Calu3 (cell line): ENCODE results near the gene NOP16. TPM values are rescaled to one million over a fixed set of nuclear protein-coding genes. Genes with fewer than 3 reads are reported as not detected.
A peak's percentile ranks its signal among the peaks of the same experiment; 100 is the strongest.

Experiments
- BruUV-seq: library from RNA; stranded (reverse); fragments of 400-500 nt; replicated peaks from 2 replicates; lab custom pipeline; 2021; lab: Mats Ljungman, UMichigan
- CTCF ChIA-PET: fragments of 300-600 bp; sonication (Branson Sonifier 250); formaldehyde crosslinking; loops from one replicate; lab custom pipeline; 2022; ENCODE audit warnings: antibody characterized with exemption; lab: Charles Lee
- DNase-seq: peaks from one replicate; pipeline ENCODE4 v3.0.0; 2022
- H3K27ac Mint-ChIP-seq: one replicate; pipeline ENCODE4 v1.8.0; 2022; ENCODE audit warnings: mixed read lengths; ENCODE audit not compliant: unreplicated experiment
- H3K27me3 Mint-ChIP-seq: one replicate; pipeline ENCODE4 v1.8.0; 2022; ENCODE audit warnings: mixed read lengths; ENCODE audit not compliant: unreplicated experiment
- H3K36me3 Mint-ChIP-seq: one replicate; pipeline ENCODE4 v1.8.0; 2022; ENCODE audit warnings: mild to moderate bottlenecking, moderate library complexity, mixed read lengths; ENCODE audit not compliant: insufficient read depth, unreplicated experiment
- H3K4me1 Mint-ChIP-seq: one replicate; pipeline ENCODE4 v1.8.0; 2022; ENCODE audit warnings: mild to moderate bottlenecking, low read depth, mixed read lengths; ENCODE audit not compliant: unreplicated experiment
- H3K4me3 Mint-ChIP-seq: one replicate; pipeline ENCODE4 v1.8.0; 2022; ENCODE audit warnings: mild to moderate bottlenecking, low read depth, moderate library complexity, mixed read lengths; ENCODE audit not compliant: unreplicated experiment
- H3K9me3 Mint-ChIP-seq: one replicate; pipeline ENCODE4 v1.8.0; 2022; ENCODE audit warnings: low read depth, mixed read lengths; ENCODE audit not compliant: unreplicated experiment
- CTCF ChIP-seq: fragments of 200-600 bp; IDR thresholded peaks from one replicate; pipeline ENCODE4 v1.8.0; 2022; ENCODE audit warnings: antibody characterized with exemption; ENCODE audit not compliant: unreplicated experiment
- intact Hi-C: fragments of 100-400 bp; cut with micrococcal nuclease; formaldehyde crosslinking; loops from one replicate; pipeline ENCODE4 v1.10.0; 2022; ENCODE audit not compliant: unreplicated experiment
- total RNA-seq: library from RNA; stranded (reverse); gene quantifications from 2 replicates; pipeline ENCODE4 v1.2.3, GENCODE V29; 2022

Gene NOP16
- total RNA-seq, 1 experiment from 2014 or later = 84.5 TPM

GRCh38 chr5:176406436-176407052, 18.1 kb upstream of the NOP16 start:
- intact Hi-C loops = no loop called here
- no peak for TF ChIP-seq CTCF
- Mint-ChIP-seq H3K4me1 (peaks cover 17% of the 10 kb centered on the region), H3K4me3 (no peak overlapping the region), H3K36me3 (peaks cover 21% of the 10 kb centered on the region), H3K9me3 (no peaks in the 10 kb centered on the region), H3K27ac (no peak overlapping the region), H3K27me3 (no peaks in the 10 kb centered on the region)
- CTCF ChIA-PET = interaction anchor here (0.5 kb wide), 1 partner anchor 92 kb away, joined by 4 read pairs; no protein-coding TSS in a partner anchor
- BruUV-seq = no TSS peak
- no peak for DNase-seq

- Mint-ChIP-seq H3K27ac (no peak overlapping the region), H3K4me1 (peaks cover 17% of the 10 kb centered on the region), H3K9me3 (no peaks in the 10 kb centered on the region), H3K4me3 (no peak overlapping the region), H3K27me3 (no peaks in the 10 kb centered on the region), H3K36me3 (peaks cover 21% of the 10 kb centered on the region)
- DNase-seq = no peak
- CTCF ChIA-PET = interaction anchor here (0.5 to 1.0 kb wide), 5 partner anchors 11 to 538 kb away, joined by 3 to 6 read pairs (median 3); no protein-coding TSS in a partner anchor
- no TSS peak for BruUV-seq
- intact Hi-C loops = no loop called here
- no peak for TF ChIP-seq CTCF
Observed at GRCh38 chr5:176405656-176406435, 17.4 kb upstream of the NOP16 start.

- Mint-ChIP-seq H3K27ac (no peak overlapping the region), H3K36me3 (peaks cover 17% of the 10 kb centered on the region), H3K4me3 (peak overlapping the region; percentile 0), H3K4me1 (peaks cover 17% of the 10 kb centered on the region), H3K9me3 (no peaks in the 10 kb centered on the region), H3K27me3 (no peaks in the 10 kb centered on the region)
- CTCF ChIA-PET = interaction anchor here (1.4 to 1.5 kb wide), 2 partner anchors 13 to 47 kb away, joined by 4 to 5 read pairs; partner anchors contain the start of genes FAF2, HIGD2A and NOP16
- BruUV-seq = no TSS peak
- no peak for DNase-seq
- no peak for TF ChIP-seq CTCF
- intact Hi-C loops = no loop called here
Observed at GRCh38 chr5:176401281-176402205, 13.1 kb upstream of the NOP16 start.
